Panc1 (cell line): Measurements from ENCODE around the gene C15orf40. TPM values are rescaled to one million over a fixed set of nuclear protein-coding genes. Genes with fewer than 3 reads are reported as not detected.

Experiments used
- ATAC-seq: fragments of 200-7000 bp; cut with Tn5 transposase; 2 replicates; pipeline ENCODE4 v1.9.1; 2020; ENCODE audit warnings: mild to moderate bottlenecking, moderate library complexity
- BruUV-seq: library from RNA; stranded (reverse); fragments of 400-500 nt; replicated peaks from 2 replicates; lab custom pipeline; 2021; lab: Mats Ljungman, UMichigan
- CTCF ChIA-PET: fragments of 300-600 bp; sonication (Branson Sonifier 250); formaldehyde crosslinking; loops from one replicate; lab custom pipeline; 2022; ENCODE audit warnings: antibody characterized with exemption; lab: Charles Lee
- POLR2A ChIA-PET: fragments of 300-600 bp; sonication (Branson Sonifier 250); formaldehyde crosslinking; loops from one replicate; lab custom pipeline; 2022; ENCODE audit warnings: antibody characterized with exemption; lab: Charles Lee
- DNase-seq: peaks from one replicate; pipeline ENCODE4 v3.0.0-alpha.2; 2010; ENCODE audit warnings: low read depth, low spot score
- H3K27ac ChIP-seq: 2 replicates; pipeline ENCODE4 v1.5.1; 2011; ENCODE audit warnings: mild to moderate bottlenecking, low read length, inconsistent platforms
- H3K27me3 ChIP-seq: fragments of 200-500 bp; sonication (Bioruptor generic); 2 replicates; pipeline ENCODE4 v1.6.0; 2014; ENCODE audit warnings: low read length, inconsistent platforms; ENCODE audit not compliant: control insufficient read depth, insufficient read depth
- H3K36me3 ChIP-seq: fragments of 200-500 bp; sonication (Bioruptor generic); 2 replicates; pipeline ENCODE4 v1.5.1; 2014; ENCODE audit warnings: inconsistent platforms, mild to moderate bottlenecking, low read length, moderate library complexity; ENCODE audit not compliant: control insufficient read depth, insufficient read depth
- H3K4me1 ChIP-seq: 2 replicates; pipeline ENCODE4 v1.5.1; 2011; ENCODE audit warnings: inconsistent platforms, mild to moderate bottlenecking, low read length, moderate library complexity; ENCODE audit not compliant: control insufficient read depth, insufficient read depth
- H3K4me3 ChIP-seq, 2 experiments: 2 replicates each; pipeline ENCODE4 v1.5.1; 2011 to 2012; ENCODE audit warnings: low read depth in 2 of 2, low read length in 2 of 2, mild to moderate bottlenecking in 2 of 2, inconsistent platforms in 1 of 2, moderate library complexity in 1 of 2
- H3K9me3 ChIP-seq: fragments of 200-500 bp; sonication (Bioruptor generic); 2 replicates; pipeline ENCODE4 v1.5.1; 2014; ENCODE audit warnings: low read depth, mild to moderate bottlenecking, inconsistent platforms, low read length, moderate library complexity; ENCODE audit not compliant: control insufficient read depth, insufficient read depth
- CTCF ChIP-seq: fragments of 450-650 bp; IDR thresholded peaks from 2 replicates; pipeline ENCODE4 v1.5.1; 2017; ENCODE audit warnings: mild to moderate bottlenecking
- POLR2AphosphoS5 ChIP-seq: IDR thresholded peaks from 2 replicates; pipeline ENCODE4 v1.6.1; 2012; ENCODE audit warnings: mild to moderate bottlenecking, low read depth, low read length, moderate library complexity
- REST ChIP-seq, 2 experiments: IDR thresholded peaks; 2 replicates each; pipeline ENCODE4 v1.6.1; 2011 to 2012; ENCODE audit warnings: low read depth in 2 of 2, control low read depth in 1 of 2, low read length in 1 of 2, mild to moderate bottlenecking in 1 of 2, moderate library complexity in 1 of 2; ENCODE audit not compliant: insufficient read depth in 1 of 2
- SIN3A ChIP-seq: IDR thresholded peaks from 2 replicates; pipeline ENCODE4 v1.6.1; 2012; ENCODE audit warnings: low read depth, mild to moderate bottlenecking, low read length, moderate library complexity, borderline replicate concordance; ENCODE audit not compliant: insufficient read depth
- TCF7L2 ChIP-seq: IDR thresholded peaks from 2 replicates; pipeline ENCODE4 v1.6.1; 2011; ENCODE audit warnings: mild to moderate bottlenecking, low read depth, low read length, inconsistent platforms
- in situ Hi-C: cut with HindIII; loops from 2 replicates; pipeline ENCODE4 v1.10.0; 2016; ENCODE audit warnings: low sequenced_read_pairs, low pct_unique_long_range_greater_than_20kb
- intact Hi-C: fragments of 100-400 bp; cut with micrococcal nuclease; formaldehyde crosslinking; loops from one replicate; pipeline ENCODE4 v1.10.0; 2022; ENCODE audit not compliant: unreplicated experiment
- total RNA-seq: library from RNA; stranded (reverse); gene quantifications from one replicate; pipeline ENCODE4 v1.2.1, GENCODE V29; 2021; ENCODE audit not compliant: unreplicated experiment

C15orf40 gene
- total RNA-seq, 1 experiment from 2014 or later = 21.1 TPM

- no peak overlapping the region for H3K4me3 ChIP-seq
- intact Hi-C loops (no loop called here), in situ Hi-C loops (no loop called here)
- no peaks in the 10 kb centered on the region for H3K4me1 ChIP-seq
- ATAC-seq = no peak
- no TSS peak for BruUV-seq
- no peaks in the 10 kb centered on the region for H3K9me3 ChIP-seq
- H3K27me3 ChIP-seq = no peaks in the 10 kb centered on the region
- TF ChIP-seq REST (IDR thresholded peaks at IDR 0.05; ENCODE audit: insufficient read depth in 1 of 2, low read depth in 2 of 2, low read length in 1 of 2) (no peak), SIN3A (no peak), CTCF (no peak), POLR2AphosphoS5 (no peak), TCF7L2 (no peak)
- DNase-seq = no peak
- ChIA-PET POLR2A (no interaction called here), CTCF (no interaction called here)
- H3K27ac ChIP-seq = no peak overlapping the region
- no peaks in the 10 kb centered on the region for H3K36me3 ChIP-seq
Measured at GRCh38 chr15:82968066-82968465, 43.4 kb downstream of the C15orf40 start.

- ChIA-PET CTCF (interaction anchor here (0.6 kb wide), 1 partner anchor 26 kb away, joined by 5 read pairs; no protein-coding TSS in a partner anchor), POLR2A (interaction anchor here (0.6 kb wide), 1 partner anchor 75 kb away, joined by 4 read pairs; no protein-coding TSS in a partner anchor)
- intact Hi-C loops = no loop called here
- no peaks in the 10 kb centered on the region for H3K36me3 ChIP-seq
- no TSS peak for BruUV-seq
- H3K4me1 ChIP-seq = no peaks in the 10 kb centered on the region
- TF ChIP-seq POLR2AphosphoS5 (no peak), SIN3A (no peak), TCF7L2 (no peak), CTCF (no peak), REST (IDR thresholded peaks at IDR 0.05; ENCODE audit: insufficient read depth in 1 of 2, low read depth in 2 of 2, low read length in 1 of 2) (no peak)
- ATAC-seq = no peak
- no peak overlapping the region for H3K4me3 ChIP-seq
- no peak overlapping the region for H3K27ac ChIP-seq
- no peak for DNase-seq
- H3K9me3 ChIP-seq = no peaks in the 10 kb centered on the region
- in situ Hi-C loops = no loop called here
- H3K27me3 ChIP-seq = no peaks in the 10 kb centered on the region
Measured at GRCh38 chr15:82966671-82967071, 44.8 kb downstream of the C15orf40 start.
